Lower leg skin (tissue), 4 donors: ENCODE measurements around the gene GNB1. TPM values are rescaled to one million over a fixed set of nuclear protein-coding genes. Genes with fewer than 3 reads are reported as not detected.
"Not testable (repeated sequence)": the region's sequence is repeated elsewhere in the genome, so short reads cannot be mapped to it uniquely, and the experiment has no call there.

ENCODE experiments used
- DNase-seq, 2 donors: peaks; one replicate each; pipeline ENCODE4 v3.0.0-alpha.2; 2019; ENCODE audit warnings: low spot score in 2 of 2
- H3K4me3 ChIP-seq: fragments of 200-600 bp; sonication (generic); 2 replicates; pipeline ENCODE4 v1.5.1; 2017; ENCODE audit warnings: mild to moderate bottlenecking, low read depth; ENCODE audit not compliant: poor library complexity, severe bottlenecking
- POLR2A ChIP-seq, 2 donors: fragments of 450-650 bp; IDR thresholded peaks; one replicate each; pipeline ENCODE4 v1.6.1; 2016 to 2017; ENCODE audit warnings: antibody characterized with exemption in 2 of 2, mild to moderate bottlenecking in 1 of 2, moderate library complexity in 1 of 2
- WGBS, 2 donors: methylation state at CpG; one replicate each; pipeline ENCODE4 v1.1.5; 2018; 5-methylcytosine and 5-hydroxymethylcytosine counted together
- intact Hi-C: fragments of 100-400 bp; cut with DNase I; formaldehyde crosslinking; loops from one replicate; pipeline ENCODE4 v1.15.0; 2023; ENCODE audit warnings: low total_unique reads
- total RNA-seq, 4 donors: library from RNA; depleted of rRNA; stranded (reverse); fragments of >200 nt; gene quantifications; one replicate each; pipeline ENCODE4 v1.1.0, GENCODE V29; 2016
- TF ChIP-seq, protein P1 (sequence below), 3 donors: fragments of 450-650 bp; IDR thresholded peaks; one replicate each; pipeline ENCODE4 v1.5.1; 2016; ENCODE audit warnings: antibody characterized with exemption in 3 of 3, mild to moderate bottlenecking in 3 of 3, moderate library complexity in 2 of 3

Gene GNB1
- total RNA-seq, 4 donors from 2014 or later = 103 to 141 (median 123) TPM

DNA sequence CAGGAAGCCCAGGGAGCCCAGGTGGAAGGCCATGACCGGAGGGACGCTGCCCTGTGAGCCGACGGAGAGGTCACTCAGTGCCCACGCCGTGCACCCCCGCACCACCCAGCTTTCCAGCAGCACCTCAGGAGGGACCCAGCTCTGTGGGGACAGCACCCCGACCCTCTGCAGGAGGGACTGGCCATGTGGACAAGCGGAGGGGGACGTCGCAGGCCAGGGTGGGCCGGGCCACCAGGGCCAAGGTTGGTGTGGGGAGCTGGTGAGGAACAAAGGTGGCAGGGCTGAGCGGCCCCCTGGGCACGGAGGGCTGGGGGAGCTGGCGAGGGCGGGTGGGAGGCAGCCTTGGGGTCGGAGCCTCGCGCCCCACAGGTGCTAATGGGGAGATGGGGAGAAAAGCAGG is 135.5 kb downstream of the GNB1 start:
- intact Hi-C loops = loop anchor here (10.0 kb wide), 1 partner anchor 149 kb away; no protein-coding TSS in a partner anchor
- DNase-seq = no peak
- 87 to 91% methylated on average over 19 of the region's 19 CpGs for WGBS, 2 donors
- no peak overlapping the region for H3K4me3 ChIP-seq
- TF ChIP-seq POLR2A (IDR thresholded peaks at IDR 0.05) = no peak
- TF ChIP-seq, protein P1, sequence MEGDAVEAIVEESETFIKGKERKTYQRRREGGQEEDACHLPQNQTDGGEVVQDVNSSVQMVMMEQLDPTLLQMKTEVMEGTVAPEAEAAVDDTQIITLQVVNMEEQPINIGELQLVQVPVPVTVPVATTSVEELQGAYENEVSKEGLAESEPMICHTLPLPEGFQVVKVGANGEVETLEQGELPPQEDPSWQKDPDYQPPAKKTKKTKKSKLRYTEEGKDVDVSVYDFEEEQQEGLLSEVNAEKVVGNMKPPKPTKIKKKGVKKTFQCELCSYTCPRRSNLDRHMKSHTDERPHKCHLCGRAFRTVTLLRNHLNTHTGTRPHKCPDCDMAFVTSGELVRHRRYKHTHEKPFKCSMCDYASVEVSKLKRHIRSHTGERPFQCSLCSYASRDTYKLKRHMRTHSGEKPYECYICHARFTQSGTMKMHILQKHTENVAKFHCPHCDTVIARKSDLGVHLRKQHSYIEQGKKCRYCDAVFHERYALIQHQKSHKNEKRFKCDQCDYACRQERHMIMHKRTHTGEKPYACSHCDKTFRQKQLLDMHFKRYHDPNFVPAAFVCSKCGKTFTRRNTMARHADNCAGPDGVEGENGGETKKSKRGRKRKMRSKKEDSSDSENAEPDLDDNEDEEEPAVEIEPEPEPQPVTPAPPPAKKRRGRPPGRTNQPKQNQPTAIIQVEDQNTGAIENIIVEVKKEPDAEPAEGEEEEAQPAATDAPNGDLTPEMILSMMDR (IDR thresholded peaks at IDR 0.05) = no peak

- intact Hi-C loops = loop anchor here (10.0 kb wide), 1 partner anchor 151 kb away; no protein-coding TSS in a partner anchor
- TF ChIP-seq POLR2A (IDR thresholded peaks at IDR 0.05) = no peak
- TF ChIP-seq, protein P1 (IDR thresholded peaks at IDR 0.05) = no peak
- 88 to 91% methylated on average over 29 to 36 of the region's 49 CpGs for WGBS, 2 donors
- DNase-seq = no peak
- no peak overlapping the region for H3K4me3 ChIP-seq
Measured at GRCh38 chr1:1754051-1754815, 136.7 kb downstream of the GNB1 start.

DNA sequence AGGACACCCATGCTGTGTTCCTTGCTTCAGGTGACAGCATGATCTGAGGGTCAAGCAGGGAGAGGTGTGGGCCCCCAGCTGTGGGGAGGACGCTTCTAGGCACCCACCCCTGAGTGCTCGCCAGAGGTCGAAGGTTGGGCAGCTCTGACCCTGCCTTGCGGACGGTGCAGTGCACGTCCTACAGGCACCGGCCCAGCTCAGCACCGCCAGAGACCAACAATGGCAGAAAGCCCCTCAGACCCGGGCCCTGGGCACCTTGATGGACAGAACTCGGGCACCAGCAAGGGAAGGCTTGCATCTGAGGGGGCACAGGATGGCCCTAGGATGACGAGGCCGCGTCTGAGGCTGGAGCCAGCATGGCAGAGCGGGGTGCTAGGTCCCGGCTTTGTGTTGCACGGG is 137.3 kb downstream of the GNB1 start:
- intact Hi-C loops = loop anchor here (10.0 kb wide), 1 partner anchor 151 kb away; no protein-coding TSS in a partner anchor
- WGBS, 2 donors = 82 to 89% methylated on average over 6 to 15 of the region's 16 CpGs
- no peak for TF ChIP-seq POLR2A (IDR thresholded peaks at IDR 0.05)
- TF ChIP-seq, protein P1 (IDR thresholded peaks at IDR 0.05) = no peak
- H3K4me3 ChIP-seq = no peak overlapping the region
- DNase-seq = no peak

GRCh38 chr1:1752636-1753606 is 138.0 kb downstream of the GNB1 start:
- DNase-seq = no peak
- WGBS, 2 donors = 77 to 86% methylated on average over 25 to 36 of the region's 37 CpGs
- intact Hi-C loops = loop anchor here (10.0 kb wide), 1 partner anchor 152 kb away; no protein-coding TSS in a partner anchor
- TF ChIP-seq, protein P1 (IDR thresholded peaks at IDR 0.05) = no peak
- TF ChIP-seq POLR2A (IDR thresholded peaks at IDR 0.05) = no peak
- H3K4me3 ChIP-seq = no peak overlapping the region

GRCh38 chr1:1752190-1752589 is 138.7 kb downstream of the GNB1 start:
- DNase-seq = no peak
- WGBS, 2 donors = 89 to 91% methylated on average over 11 of the region's 11 CpGs
- no peak overlapping the region for H3K4me3 ChIP-seq
- TF ChIP-seq, protein P1 (IDR thresholded peaks at IDR 0.05) = no peak
- TF ChIP-seq POLR2A (IDR thresholded peaks at IDR 0.05) = no peak
- intact Hi-C loops = loop anchor here (10.0 kb wide), 1 partner anchor 153 kb away; no protein-coding TSS in a partner anchor

DNA sequence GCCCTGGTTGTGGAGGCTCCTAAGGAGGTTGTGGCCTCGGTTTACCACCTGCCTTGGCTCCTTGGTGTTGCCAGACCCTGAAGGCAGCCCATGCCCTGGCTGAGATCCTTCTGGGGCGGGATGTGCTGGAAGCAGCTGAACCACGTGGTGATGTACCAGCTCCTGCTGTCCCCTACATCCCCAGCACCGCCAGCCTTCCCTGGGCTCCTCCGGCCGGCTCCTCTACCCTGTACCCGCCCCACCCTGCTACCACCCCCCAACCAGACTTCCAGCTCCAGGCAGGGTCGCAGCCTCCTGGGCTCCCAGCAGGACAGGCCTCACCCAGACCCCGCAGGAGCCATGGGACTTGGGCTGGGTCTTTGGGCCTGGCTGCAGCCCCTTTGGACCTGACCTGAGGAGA is 140.9 kb downstream of the GNB1 start:
- DNase-seq = not testable (repeated sequence)

More for the DNA sequence above, 140.9 kb downstream of the GNB1 start:
- intact Hi-C loops = loop anchor here (10.0 kb wide), 1 partner anchor 155 kb away; no protein-coding TSS in a partner anchor
- 77 to 80% methylated on average over 5 to 7 of the region's 9 CpGs for WGBS, 2 donors
- not testable (repeated sequence) for H3K4me3 ChIP-seq
